ENCODE measurements around the gene GLRA1.

DNA sequence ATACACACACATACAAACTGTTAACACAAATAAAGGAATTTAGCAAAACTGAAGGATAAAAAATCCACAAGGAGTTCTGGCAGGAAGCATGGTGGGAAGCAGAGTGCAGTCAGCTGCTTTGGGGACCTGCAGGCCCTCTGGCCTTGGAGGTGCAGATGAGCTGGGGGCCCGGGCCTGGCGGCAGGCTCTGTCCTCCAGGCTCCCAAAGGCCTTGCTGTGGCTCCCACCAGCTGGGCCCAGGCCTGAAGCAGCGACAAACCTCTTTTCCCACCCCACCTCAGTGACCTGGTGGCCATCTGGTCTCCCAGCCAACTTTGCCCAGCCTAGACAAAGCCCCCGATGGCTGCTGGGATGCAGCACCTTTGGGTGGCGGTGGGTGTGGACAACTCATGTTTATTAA lies 67.8 kb downstream of the GLRA1 start:
- TF ChIP-seq SP1 (IDR thresholded peaks at IDR 0.05) (no peak), FOXM1 (IDR thresholded peaks at IDR 0.05; ENCODE audit: borderline replicate concordance) (no peak), BHLHE40 (IDR thresholded peaks at IDR 0.05; ENCODE audit: borderline replicate concordance) (no peak), CTBP1 (IDR thresholded peaks at IDR 0.05; ENCODE audit: borderline replicate concordance) (no peak), ZNF384 (IDR thresholded peaks at IDR 0.05) (no peak), SUZ12 (IDR thresholded peaks at IDR 0.05) (no peak), FOXA1 (IDR thresholded peaks at IDR 0.05) (no peak), NFRKB (IDR thresholded peaks at IDR 0.05) (no peak), HDGF (IDR thresholded peaks at IDR 0.05; ENCODE audit: borderline replicate concordance) (no peak), ARNT (IDR thresholded peaks at IDR 0.05) (no peak), L3MBTL2 (conservative IDR thresholded peaks at IDR 0.05) (no peak)
- TF ChIP-seq, protein P1, sequence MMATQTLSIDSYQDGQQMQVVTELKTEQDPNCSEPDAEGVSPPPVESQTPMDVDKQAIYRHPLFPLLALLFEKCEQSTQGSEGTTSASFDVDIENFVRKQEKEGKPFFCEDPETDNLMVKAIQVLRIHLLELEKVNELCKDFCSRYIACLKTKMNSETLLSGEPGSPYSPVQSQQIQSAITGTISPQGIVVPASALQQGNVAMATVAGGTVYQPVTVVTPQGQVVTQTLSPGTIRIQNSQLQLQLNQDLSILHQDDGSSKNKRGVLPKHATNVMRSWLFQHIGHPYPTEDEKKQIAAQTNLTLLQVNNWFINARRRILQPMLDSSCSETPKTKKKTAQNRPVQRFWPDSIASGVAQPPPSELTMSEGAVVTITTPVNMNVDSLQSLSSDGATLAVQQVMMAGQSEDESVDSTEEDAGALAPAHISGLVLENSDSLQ (IDR thresholded peaks at IDR 0.05), result no peak

Measured in HEK293T (cell line).